NB4 (cell line): ENCODE results near the gene FMC1.

Experiments used
- DNase-seq: peaks from one replicate; pipeline ENCODE4 v3.0.0; 2010; ENCODE audit warnings: low read depth
- H3K4me3 ChIP-seq: one replicate; pipeline ENCODE4 v1.5.1; 2011; ENCODE audit warnings: mild to moderate bottlenecking, low read depth, low read length, moderate library complexity
- MYC ChIP-seq: IDR thresholded peaks from 2 replicates; pipeline ENCODE4 v1.6.1; 2011; ENCODE audit warnings: low read depth, low read length
- POLR2A ChIP-seq: IDR thresholded peaks from 2 replicates; pipeline ENCODE4 v1.6.1; 2011; ENCODE audit warnings: mild to moderate bottlenecking; ENCODE audit not compliant: insufficient read length; ENCODE audit errors: extremely low read depth
- TF ChIP-seq, protein P1 (sequence below): IDR thresholded peaks from one replicate; pipeline ENCODE4 v1.5.1; 2012; ENCODE audit warnings: low read depth, low read length
- TF ChIP-seq, protein P2 (sequence below): IDR thresholded peaks from 2 replicates; pipeline ENCODE4 v1.6.1; 2011; ENCODE audit warnings: low read depth, low read length

FMC1 gene

DNA sequence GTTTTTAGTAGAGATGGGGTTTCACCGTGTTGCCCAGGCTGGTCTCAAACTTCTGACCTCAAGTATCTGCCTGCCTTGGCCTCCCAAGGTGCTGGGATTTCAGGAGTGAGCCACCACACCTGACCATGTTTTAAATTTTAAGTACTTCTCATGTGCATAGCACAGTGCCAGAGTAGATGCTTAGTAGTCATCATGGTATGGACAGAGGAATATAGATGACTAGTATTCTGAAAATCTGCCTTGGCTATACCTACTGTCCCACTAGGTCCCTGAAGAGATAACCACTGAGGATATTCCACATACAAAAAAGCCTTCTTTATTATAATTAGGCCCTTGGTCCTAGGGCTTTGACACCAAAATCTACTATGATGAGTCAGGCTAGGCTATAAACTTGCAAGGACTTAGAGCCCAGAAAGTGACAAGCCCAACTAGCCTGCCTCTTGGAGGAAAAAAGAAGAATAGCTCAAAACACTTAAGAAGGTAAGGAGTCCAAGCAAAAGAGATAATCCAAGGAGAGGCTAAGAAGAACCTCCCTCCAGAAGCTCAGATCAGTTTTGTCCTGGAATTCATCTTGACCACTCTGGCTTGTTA, 52.6 kb downstream of the FMC1 start:
- TF ChIP-seq, protein P1, sequence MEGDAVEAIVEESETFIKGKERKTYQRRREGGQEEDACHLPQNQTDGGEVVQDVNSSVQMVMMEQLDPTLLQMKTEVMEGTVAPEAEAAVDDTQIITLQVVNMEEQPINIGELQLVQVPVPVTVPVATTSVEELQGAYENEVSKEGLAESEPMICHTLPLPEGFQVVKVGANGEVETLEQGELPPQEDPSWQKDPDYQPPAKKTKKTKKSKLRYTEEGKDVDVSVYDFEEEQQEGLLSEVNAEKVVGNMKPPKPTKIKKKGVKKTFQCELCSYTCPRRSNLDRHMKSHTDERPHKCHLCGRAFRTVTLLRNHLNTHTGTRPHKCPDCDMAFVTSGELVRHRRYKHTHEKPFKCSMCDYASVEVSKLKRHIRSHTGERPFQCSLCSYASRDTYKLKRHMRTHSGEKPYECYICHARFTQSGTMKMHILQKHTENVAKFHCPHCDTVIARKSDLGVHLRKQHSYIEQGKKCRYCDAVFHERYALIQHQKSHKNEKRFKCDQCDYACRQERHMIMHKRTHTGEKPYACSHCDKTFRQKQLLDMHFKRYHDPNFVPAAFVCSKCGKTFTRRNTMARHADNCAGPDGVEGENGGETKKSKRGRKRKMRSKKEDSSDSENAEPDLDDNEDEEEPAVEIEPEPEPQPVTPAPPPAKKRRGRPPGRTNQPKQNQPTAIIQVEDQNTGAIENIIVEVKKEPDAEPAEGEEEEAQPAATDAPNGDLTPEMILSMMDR: no peak
- TF ChIP-seq MYC: no peak
- TF ChIP-seq, protein P2, sequence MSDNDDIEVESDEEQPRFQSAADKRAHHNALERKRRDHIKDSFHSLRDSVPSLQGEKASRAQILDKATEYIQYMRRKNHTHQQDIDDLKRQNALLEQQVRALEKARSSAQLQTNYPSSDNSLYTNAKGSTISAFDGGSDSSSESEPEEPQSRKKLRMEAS: no peak
- TF ChIP-seq POLR2A: no peak
- H3K4me3 ChIP-seq: no peak overlapping the region
- DNase-seq: no peak

DNA sequence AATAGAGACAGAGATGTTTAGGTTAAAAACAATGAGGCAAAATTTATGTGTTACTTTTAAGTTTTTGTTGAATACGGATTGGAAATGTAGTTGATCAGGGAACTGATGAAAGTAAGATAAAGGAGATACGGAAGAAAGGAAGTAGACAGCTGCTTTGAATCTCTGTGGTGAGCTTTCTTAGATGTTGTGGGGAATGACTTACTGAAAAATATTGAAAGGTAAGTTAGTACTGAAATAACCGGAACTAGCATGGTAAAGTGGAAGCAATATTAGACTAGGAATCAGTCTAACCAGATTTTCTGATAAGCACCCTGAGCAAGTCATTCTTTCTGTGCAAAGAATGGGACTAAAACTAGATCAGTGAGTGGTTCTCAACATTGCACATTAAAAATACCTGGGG, 53.4 kb downstream of the FMC1 start:
- TF ChIP-seq, protein P2: no peak
- no peak for TF ChIP-seq POLR2A
- TF ChIP-seq, protein P1: no peak
- no peak for TF ChIP-seq MYC
- no peak overlapping the region for H3K4me3 ChIP-seq
- no peak for DNase-seq
